NCI-H748 (cell line): ENCODE results near the gene PLA2G15.

Experiments
- DNase-seq: peaks from one replicate; lab custom pipeline; 2025; ENCODE audit not compliant: unreplicated experiment; lab: John Stamatoyannopoulos, UW

Gene PLA2G15

GRCh38 chr16:68296291-68296690, 51.1 kb downstream of the PLA2G15 start:
- DNase-seq = no peak

- DNase-seq = no peak
Measured at GRCh38 chr16:68296693-68297092, 51.5 kb downstream of the PLA2G15 start.

GRCh38 chr16:68297908-68298307, 52.7 kb downstream of the PLA2G15 start:
- DNase-seq = no peak

GRCh38 chr16:68298312-68298711, 53.1 kb downstream of the PLA2G15 start:
- no peak for DNase-seq

- no peak for DNase-seq
Measured at GRCh38 chr16:68298907-68299561, 53.9 kb downstream of the PLA2G15 start.

- no peak for DNase-seq
Measured at GRCh38 chr16:68299571-68300453, 54.6 kb downstream of the PLA2G15 start.

GRCh38 chr16:68300734-68301459, 55.7 kb downstream of the PLA2G15 start:
- DNase-seq = no peak

GRCh38 chr16:68306633-68307032, 61.5 kb downstream of the PLA2G15 start:
- DNase-seq = no peak

GRCh38 chr16:68309799-68310198, 64.6 kb downstream of the PLA2G15 start:
- no peak for DNase-seq

- no peak for DNase-seq
Measured at GRCh38 chr16:68310437-68310773, 65.2 kb downstream of the PLA2G15 start.
